Skin of body (tissue), 2 donors: ENCODE measurements around the gene MXRA7. TPM values are rescaled to one million over a fixed set of nuclear protein-coding genes. Genes with fewer than 3 reads are reported as not detected.
A peak's percentile ranks its signal among the peaks of the same experiment; 100 is the strongest.
"Not testable (repeated sequence)": the region's sequence is repeated elsewhere in the genome, so short reads cannot be mapped to it uniquely, and the experiment has no call there.

Experiments
- DNase-seq: peaks from one replicate; lab custom pipeline; 2025; lab: John Stamatoyannopoulos, UW
- total RNA-seq: library from RNA; depleted of rRNA; stranded (reverse); fragments of >200 nt; gene quantifications from one replicate; pipeline ENCODE4 v1.2.3, GENCODE V29; 2014

Gene MXRA7, protein sequence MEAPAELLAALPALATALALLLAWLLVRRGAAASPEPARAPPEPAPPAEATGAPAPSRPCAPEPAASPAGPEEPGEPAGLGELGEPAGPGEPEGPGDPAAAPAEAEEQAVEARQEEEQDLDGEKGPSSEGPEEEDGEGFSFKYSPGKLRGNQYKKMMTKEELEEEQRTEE
- total RNA-seq, result 66.4 TPM

DNA sequence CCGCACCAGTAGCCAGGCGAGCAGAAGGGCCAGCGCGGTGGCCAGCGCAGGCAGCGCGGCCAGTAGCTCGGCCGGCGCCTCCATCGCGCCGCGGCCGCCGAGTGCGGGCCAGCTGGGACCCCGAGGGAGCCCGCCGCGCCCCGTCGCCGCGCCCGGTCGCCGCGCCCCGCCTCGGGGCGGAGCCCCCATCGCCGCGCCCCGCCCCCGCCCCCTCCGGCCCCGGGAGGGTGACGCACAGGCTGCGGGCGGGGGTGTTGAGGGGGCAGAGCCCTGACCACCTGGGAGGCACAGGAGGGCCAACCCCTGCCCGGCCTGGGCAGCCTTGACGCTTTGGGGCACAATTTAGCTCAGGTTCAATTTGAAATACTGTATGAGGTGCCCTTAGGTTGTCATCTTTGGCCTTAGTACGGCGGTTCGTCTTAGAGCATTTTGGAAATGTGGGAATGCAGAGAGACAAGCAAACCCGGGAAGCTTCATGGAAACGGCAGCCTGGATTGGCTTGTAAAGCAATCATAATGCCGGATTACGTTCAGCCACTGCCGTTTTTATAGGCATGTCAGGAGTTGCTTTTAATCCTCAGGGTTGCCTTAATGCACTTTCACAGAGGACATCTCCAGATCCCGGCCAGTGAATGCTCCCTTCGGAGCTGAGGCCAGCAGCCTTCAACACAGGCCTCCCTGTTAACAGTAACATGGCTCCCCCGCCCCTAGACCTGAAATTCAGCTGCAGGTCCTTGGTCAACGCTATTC lies at the start of gene MXRA7:
Gene MXRA7, minus strand, starts transcription at position 103 of the 749 bp plus-strand sequence. Its CDS starts 19 bp downstream, at position 84.
- peak; percentile 45 for DNase-seq

- DNase-seq, result no peak
These were observed 47.8 kb upstream of the MXRA7 start for GRCh38 chr17:76758570-76758969.

GRCh38 chr17:76757256-76757655 lies 46.5 kb upstream of the MXRA7 start:
- no peak for DNase-seq

GRCh38 chr17:76755285-76755684 lies 44.5 kb upstream of the MXRA7 start:
- DNase-seq, result no peak

- no peak for DNase-seq
These were observed 42.5 kb upstream of the MXRA7 start for GRCh38 chr17:76753061-76753961.

- no peak for DNase-seq
These were observed 41.2 kb upstream of the MXRA7 start for GRCh38 chr17:76752006-76752405.

GRCh38 chr17:76751416-76751993 lies 40.7 kb upstream of the MXRA7 start:
- DNase-seq, result no peak

DNA sequence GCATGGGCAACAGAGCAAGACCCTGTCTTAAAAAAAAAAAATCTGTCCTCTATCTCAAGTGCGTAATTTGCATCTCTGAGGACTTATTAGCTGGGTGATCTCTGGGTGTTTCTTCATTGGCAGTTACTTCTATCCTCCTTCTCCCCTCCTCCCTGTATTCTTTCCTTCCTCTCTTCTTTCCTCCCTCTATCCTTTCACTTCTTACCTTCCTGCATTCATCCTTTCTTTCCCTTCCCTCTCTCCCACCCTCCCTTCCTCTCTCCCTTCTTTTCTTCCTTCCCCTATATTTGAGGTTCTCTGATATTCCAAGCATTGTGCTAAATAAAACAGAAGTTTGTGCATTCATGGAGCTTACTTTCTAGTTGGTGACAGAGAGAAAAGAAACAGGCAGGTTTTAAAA lies 37.9 kb upstream of the MXRA7 start:
- no peak for DNase-seq

DNA sequence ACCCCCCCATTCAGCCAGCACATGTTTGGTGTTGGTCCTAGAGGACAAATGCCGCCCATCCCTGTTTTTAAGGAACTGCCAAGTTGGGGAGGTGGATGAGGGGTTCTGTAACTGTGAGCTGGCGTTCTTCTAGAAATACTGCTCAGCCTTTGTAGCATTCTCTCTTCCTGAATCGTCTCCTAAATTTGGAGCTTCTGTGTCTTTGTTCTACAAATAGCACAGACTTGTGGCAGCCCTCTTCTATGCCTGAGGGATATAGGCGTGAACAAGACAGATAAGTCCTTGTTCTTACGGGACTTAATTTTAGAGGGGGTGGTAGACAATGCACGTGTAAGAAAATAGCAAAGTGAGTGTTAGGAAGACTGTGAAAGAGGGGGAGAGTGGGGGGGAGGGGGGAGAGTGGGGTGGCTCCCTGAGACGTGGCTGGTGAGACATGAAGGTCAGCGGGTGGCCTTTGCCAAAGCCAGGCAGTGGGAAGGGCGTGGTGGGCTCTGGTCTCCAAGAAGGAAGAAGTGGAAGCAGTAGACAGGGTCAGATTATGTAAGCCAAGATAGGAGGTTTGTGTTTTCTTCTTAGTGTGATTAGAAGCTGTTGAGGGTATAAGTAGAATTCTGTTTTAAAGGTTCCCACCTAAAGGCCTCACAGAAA lies 37.1 kb upstream of the MXRA7 start:
- no peak for DNase-seq

DNA sequence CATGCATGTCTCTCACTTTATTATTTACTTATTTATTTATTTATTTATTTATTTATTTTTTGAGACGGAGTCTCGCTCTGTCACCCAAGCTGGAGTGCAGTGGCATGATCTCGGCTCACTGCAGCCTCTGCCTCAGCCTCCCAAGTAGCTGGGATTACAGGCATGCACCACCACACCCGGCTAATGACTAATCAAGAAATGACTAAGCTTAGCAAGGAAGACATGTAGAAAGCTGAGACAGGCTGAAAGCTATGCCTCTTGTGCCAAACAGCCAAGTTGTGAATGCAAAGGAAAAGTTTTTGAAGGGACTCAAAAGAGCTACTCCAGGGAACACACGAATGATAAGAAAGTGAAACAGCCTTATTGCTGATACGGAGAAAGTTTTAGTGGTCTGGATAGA lies 35.0 kb upstream of the MXRA7 start:
- not testable (repeated sequence) for DNase-seq

DNA sequence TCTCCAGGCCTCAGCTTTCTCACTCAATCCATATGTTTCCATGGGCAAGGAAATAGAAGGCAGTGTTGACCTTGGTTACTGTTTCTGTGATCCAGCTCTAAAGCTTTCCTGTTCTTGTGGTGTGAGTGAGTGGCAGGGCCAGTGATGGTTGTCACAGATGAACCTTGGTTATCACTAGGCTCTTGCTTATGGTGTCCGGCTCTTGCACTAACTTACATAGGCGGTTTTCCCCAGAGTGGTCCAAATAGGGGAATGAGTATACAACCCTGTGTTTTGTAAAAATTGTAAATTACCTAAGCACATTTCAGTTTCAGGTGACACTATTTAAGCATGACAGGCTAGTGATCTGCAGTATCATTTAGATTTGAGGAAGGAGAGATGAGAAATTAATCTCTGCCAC lies 34.0 kb upstream of the MXRA7 start:
- DNase-seq, result no peak

- no peak for DNase-seq
These were observed 32.2 kb upstream of the MXRA7 start for GRCh38 chr17:76742958-76743357.

DNA sequence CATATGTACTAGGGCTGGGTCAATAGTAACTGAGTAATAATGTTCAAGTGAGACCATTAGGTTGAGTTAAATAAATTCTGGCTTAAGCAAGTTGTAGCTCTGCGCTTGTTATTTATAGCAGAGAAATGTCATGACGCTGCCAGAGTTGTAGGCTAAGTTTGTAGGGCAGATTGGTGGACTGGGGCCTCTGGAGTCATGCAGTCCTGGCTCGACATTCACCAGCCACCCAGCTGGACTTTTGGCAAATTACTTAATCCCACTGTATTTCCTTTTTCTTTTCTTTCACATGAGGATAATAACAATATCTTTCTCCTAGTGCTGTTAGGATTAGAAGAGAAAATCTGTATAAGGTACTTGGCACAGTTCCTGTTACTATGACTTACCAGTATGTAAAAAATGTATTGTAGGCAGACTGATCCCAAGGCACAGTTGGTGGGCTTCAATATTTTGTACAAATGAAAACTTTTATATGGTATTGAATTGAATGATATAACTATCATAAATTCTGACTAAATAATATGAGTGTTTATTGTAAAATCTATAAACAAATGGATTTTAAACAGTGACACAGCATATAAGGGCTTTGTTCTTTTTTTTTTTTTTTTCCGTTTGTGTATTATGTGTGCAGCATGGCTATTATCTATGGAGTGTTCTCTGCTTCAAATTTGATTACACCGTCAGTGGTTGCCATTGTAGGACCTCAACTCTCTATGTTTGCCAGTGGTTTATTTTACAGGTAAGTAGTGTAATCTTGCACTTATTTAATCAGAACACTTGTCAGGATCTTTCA lies 29.8 kb upstream of the MXRA7 start:
- no peak for DNase-seq

- not testable (repeated sequence) for DNase-seq
These were observed 28.9 kb upstream of the MXRA7 start for GRCh38 chr17:76739568-76740115.

DNA sequence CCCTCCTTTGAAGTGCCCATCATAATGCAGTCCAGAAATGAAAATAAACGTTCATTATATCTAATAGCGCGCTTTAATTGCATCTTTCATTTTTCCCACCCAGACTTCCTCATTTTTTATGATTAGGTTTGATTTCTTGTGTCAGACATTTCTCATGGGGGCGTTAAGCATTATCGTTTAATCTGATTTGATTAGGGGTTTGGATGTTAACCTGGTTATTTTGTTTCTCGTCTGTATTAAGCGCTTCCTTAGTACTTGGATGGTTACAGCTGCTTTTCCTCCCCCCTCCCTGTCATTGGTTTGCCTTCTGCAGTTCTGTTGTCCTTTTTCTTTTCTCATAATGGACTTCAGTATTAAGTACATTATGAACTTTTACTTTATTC lies 27.7 kb upstream of the MXRA7 start:
- DNase-seq, result peak; percentile 39

DNA sequence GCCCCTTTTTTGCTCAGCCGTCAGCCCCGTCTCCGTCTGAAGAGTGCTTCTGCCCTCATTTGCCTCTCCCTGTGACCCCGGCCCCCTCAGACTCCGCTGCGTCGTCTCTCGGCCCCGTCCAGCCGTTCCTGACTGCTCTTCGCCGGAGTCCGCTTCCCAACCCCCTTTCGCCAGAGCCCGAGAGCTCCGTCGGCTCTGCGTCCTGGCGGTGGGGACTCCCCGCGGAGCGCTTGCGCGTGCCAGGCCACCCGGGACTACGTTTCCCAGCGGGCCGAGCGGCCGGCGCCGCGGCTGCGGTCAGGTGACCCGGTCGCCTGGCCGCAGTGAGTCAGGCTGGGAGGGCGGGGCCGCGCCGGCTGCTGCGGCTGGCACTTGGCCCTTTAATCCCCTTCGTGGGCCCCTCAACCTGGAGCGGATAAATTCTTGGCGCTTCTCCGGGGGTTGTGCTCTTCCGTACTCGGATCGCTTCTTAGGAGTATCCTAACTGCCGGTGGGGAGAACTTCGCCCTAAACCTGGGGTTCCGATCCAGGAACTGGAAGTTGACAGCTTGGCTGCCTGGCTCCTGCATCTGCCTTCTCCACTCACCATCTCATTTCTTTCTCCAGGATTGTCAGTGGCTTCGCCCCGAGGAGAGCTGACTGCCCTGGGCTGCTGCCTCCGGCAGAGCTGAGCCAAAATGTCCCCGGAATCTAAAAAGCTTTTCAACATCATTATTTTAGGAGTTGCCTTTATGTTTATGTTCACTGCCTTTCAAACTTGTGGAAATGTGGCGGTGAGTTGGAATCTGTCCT lies 27.1 kb upstream of the MXRA7 start, which contains the start of gene MFSD11:
Gene MFSD11, plus strand, starts transcription at position 444 of the 792 bp plus-strand sequence. Its CDS starts 234 bp downstream, at position 678.
- DNase-seq, result peak; percentile 97

- DNase-seq, result peak; percentile 98
These were observed 26.4 kb upstream of the MXRA7 start, which contains the start of gene SRSF2 for GRCh38 chr17:76737082-76737675. TSS of gene SRSF2 (minus strand) at chr17:76737331. CDS start at chr17:76737160, 171 bp downstream.

DNA sequence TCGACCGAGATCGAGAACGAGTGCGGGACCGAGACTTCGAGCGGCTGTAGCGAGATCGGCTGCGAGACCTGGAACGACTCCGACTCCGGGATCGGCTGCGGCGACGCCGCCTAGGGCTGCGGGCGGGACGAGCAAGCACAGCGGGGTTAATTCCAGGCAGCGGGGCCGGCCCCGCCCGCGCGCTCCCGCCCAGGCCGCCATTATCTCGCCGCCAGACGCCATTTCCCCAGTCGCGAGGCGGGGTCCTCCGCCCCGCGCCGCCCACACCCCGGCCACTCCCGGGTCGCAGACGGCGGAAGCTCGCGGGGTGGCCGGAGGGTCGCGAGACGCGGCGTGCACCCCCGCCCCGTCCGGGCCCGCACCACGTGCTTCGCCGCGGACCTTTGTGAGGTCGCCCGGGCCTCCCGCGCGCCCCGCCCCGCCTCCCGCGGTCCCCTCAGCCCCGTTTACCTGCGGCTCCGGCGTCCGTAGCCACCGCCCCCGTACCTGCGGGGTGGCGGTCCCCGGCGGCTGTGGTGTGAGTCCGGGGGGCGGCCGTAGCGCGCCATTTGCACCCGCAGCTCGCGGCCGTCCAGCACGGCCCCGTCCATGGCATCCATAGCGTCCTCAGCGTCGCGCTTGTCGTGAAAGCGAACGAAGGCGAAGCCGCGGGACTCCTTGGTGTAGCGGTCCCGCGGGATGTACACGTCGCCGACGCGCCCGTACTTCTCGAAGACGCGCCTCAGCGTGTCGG lies 25.8 kb upstream of the MXRA7 start:
- peak; percentile 78 for DNase-seq
